Measurements from ENCODE around the gene SALL1. TPM values are rescaled to one million over a fixed set of nuclear protein-coding genes. Genes with fewer than 3 reads are reported as not detected.

Gene SALL1
- total and polyA plus RNA-seq, 2 donors = under 0.01 to 0.07 TPM

- WGBS = 17% methylated on average over 6 of the region's 6 CpGs
- Histone ChIP-seq H3K9me3 (ENCODE audit: control insufficient read depth in 2 of 2, insufficient read depth in 1 of 2, low read length in 1 of 2) (no peaks in the 10 kb centered on the region), H3K4me3 (ENCODE audit: low read length in 2 of 2) (no peak overlapping the region), H3K27me3 (ENCODE audit: control insufficient read depth in 2 of 2, insufficient read depth in 1 of 2, low read length in 1 of 2) (peaks cover 11 to 37% of the 10 kb centered on the region in 2 donors), H3K27ac (ENCODE audit: low read depth in 1 of 2, low read length in 1 of 2) (no peak overlapping the region), H3K36me3 (ENCODE audit: control insufficient read depth in 2 of 2, insufficient read depth in 2 of 2, low read length in 1 of 2) (no peaks in the 10 kb centered on the region), H3K4me1 (ENCODE audit: control insufficient read depth in 2 of 2, insufficient read depth in 2 of 2, low read length in 2 of 2) (no peaks in the 10 kb centered on the region)
- no peak for DNase-seq (ENCODE audit: low read depth in 6 of 9, low spot score in 9 of 9)
Measured at GRCh38 chr16:51111759-51112158, 39.3 kb downstream of the SALL1 start.

- DNase-seq (ENCODE audit: low read depth in 6 of 9, low spot score in 9 of 9) = no peak
- Histone ChIP-seq H3K36me3 (ENCODE audit: control insufficient read depth in 2 of 2, insufficient read depth in 2 of 2, low read length in 1 of 2) (no peaks in the 10 kb centered on the region), H3K27ac (ENCODE audit: low read depth in 1 of 2, low read length in 1 of 2) (no peak overlapping the region), H3K4me3 (ENCODE audit: low read length in 2 of 2) (no peak overlapping the region), H3K9me3 (ENCODE audit: control insufficient read depth in 2 of 2, insufficient read depth in 1 of 2, low read length in 1 of 2) (no peaks in the 10 kb centered on the region), H3K4me1 (ENCODE audit: control insufficient read depth in 2 of 2, insufficient read depth in 2 of 2, low read length in 2 of 2) (no peaks in the 10 kb centered on the region), H3K27me3 (ENCODE audit: control insufficient read depth in 2 of 2, insufficient read depth in 1 of 2, low read length in 1 of 2) (peaks cover 11 to 32% of the 10 kb centered on the region in 2 donors)
- WGBS = 91% methylated on average over 3 of the region's 3 CpGs
Measured at GRCh38 chr16:51110700-51111157, 40.3 kb downstream of the SALL1 start.

GRCh38 chr16:51109173-51109572, 41.9 kb downstream of the SALL1 start:
- H3K9me3 ChIP-seq (ENCODE audit: control insufficient read depth in 2 of 2, insufficient read depth in 1 of 2, low read length in 1 of 2) = no peaks in the 10 kb centered on the region
- H3K4me3 ChIP-seq (ENCODE audit: low read length in 2 of 2) = no peak overlapping the region
- H3K36me3 ChIP-seq (ENCODE audit: control insufficient read depth in 2 of 2, insufficient read depth in 2 of 2, low read length in 1 of 2) = no peaks in the 10 kb centered on the region
- 94% methylated on average over 2 of the region's 2 CpGs for WGBS
- no peak overlapping the region for H3K27ac ChIP-seq (ENCODE audit: low read depth in 1 of 2, low read length in 1 of 2)
- H3K4me1 ChIP-seq (ENCODE audit: control insufficient read depth in 2 of 2, insufficient read depth in 2 of 2, low read length in 2 of 2) = no peaks in the 10 kb centered on the region
- DNase-seq (ENCODE audit: low read depth in 6 of 9, low spot score in 9 of 9) = no peak
- peaks cover 5 to 19% of the 10 kb centered on the region in 2 donors for H3K27me3 ChIP-seq (ENCODE audit: control insufficient read depth in 2 of 2, insufficient read depth in 1 of 2, low read length in 1 of 2)

- DNase-seq (ENCODE audit: low read depth in 6 of 9, low spot score in 9 of 9) = no peak
- Histone ChIP-seq H3K4me3 (ENCODE audit: low read length in 2 of 2) (no peak overlapping the region), H3K27ac (ENCODE audit: low read depth in 1 of 2, low read length in 1 of 2) (no peak overlapping the region), H3K4me1 (ENCODE audit: control insufficient read depth in 2 of 2, insufficient read depth in 2 of 2, low read length in 2 of 2) (no peaks in the 10 kb centered on the region), H3K27me3 (ENCODE audit: control insufficient read depth in 2 of 2, insufficient read depth in 1 of 2, low read length in 1 of 2) (peaks cover 0 to 5% of the 10 kb centered on the region in 2 donors), H3K36me3 (ENCODE audit: control insufficient read depth in 2 of 2, insufficient read depth in 2 of 2, low read length in 1 of 2) (no peaks in the 10 kb centered on the region), H3K9me3 (ENCODE audit: control insufficient read depth in 2 of 2, insufficient read depth in 1 of 2, low read length in 1 of 2) (no peaks in the 10 kb centered on the region)
- 97% methylated on average over 2 of the region's 2 CpGs for WGBS
Measured at GRCh38 chr16:51107742-51108141, 43.3 kb downstream of the SALL1 start.

GRCh38 chr16:51106535-51106934, 44.5 kb downstream of the SALL1 start:
- peaks cover 0 to under 1% of the 10 kb centered on the region in 2 donors for H3K27me3 ChIP-seq (ENCODE audit: control insufficient read depth in 2 of 2, insufficient read depth in 1 of 2, low read length in 1 of 2)
- no peaks in the 10 kb centered on the region for H3K36me3 ChIP-seq (ENCODE audit: control insufficient read depth in 2 of 2, insufficient read depth in 2 of 2, low read length in 1 of 2)
- no peak overlapping the region for H3K27ac ChIP-seq (ENCODE audit: low read depth in 1 of 2, low read length in 1 of 2)
- H3K4me3 ChIP-seq (ENCODE audit: low read length in 2 of 2) = no peak overlapping the region
- no peaks in the 10 kb centered on the region for H3K9me3 ChIP-seq (ENCODE audit: control insufficient read depth in 2 of 2, insufficient read depth in 1 of 2, low read length in 1 of 2)
- no peaks in the 10 kb centered on the region for H3K4me1 ChIP-seq (ENCODE audit: control insufficient read depth in 2 of 2, insufficient read depth in 2 of 2, low read length in 2 of 2)
- DNase-seq (ENCODE audit: low read depth in 6 of 9, low spot score in 9 of 9) = no peak
- 93% methylated on average over 2 of the region's 2 CpGs for WGBS

GRCh38 chr16:51103590-51103989, 47.5 kb downstream of the SALL1 start:
- WGBS = 90% methylated on average over 4 of the region's 4 CpGs
- DNase-seq (ENCODE audit: low read depth in 6 of 9, low spot score in 9 of 9) = no peak

GRCh38 chr16:51097729-51098128, 53.3 kb downstream of the SALL1 start:
- no peak for DNase-seq (ENCODE audit: low read depth in 6 of 9, low spot score in 9 of 9)
- Histone ChIP-seq H3K27me3 (ENCODE audit: control insufficient read depth in 2 of 2, insufficient read depth in 1 of 2, low read length in 1 of 2) (peaks cover 2 to 3% of the 10 kb centered on the region in 2 donors), H3K9me3 (ENCODE audit: control insufficient read depth in 2 of 2, insufficient read depth in 1 of 2, low read length in 1 of 2) (no peaks in the 10 kb centered on the region), H3K36me3 (ENCODE audit: control insufficient read depth in 2 of 2, insufficient read depth in 2 of 2, low read length in 1 of 2) (no peaks in the 10 kb centered on the region), H3K4me1 (ENCODE audit: control insufficient read depth in 2 of 2, insufficient read depth in 2 of 2, low read length in 2 of 2) (no peaks in the 10 kb centered on the region), H3K4me3 (ENCODE audit: low read length in 2 of 2) (no peak overlapping the region), H3K27ac (ENCODE audit: low read depth in 1 of 2, low read length in 1 of 2) (no peak overlapping the region)
- 82% methylated on average over 2 of the region's 2 CpGs for WGBS

More at GRCh38 chr16:51103590-51103989, 47.5 kb downstream of the SALL1 start:
- Histone ChIP-seq H3K27me3 (ENCODE audit: control insufficient read depth in 2 of 2, insufficient read depth in 1 of 2, low read length in 1 of 2) (no peaks in the 10 kb centered on the region), H3K4me1 (ENCODE audit: control insufficient read depth in 2 of 2, insufficient read depth in 2 of 2, low read length in 2 of 2) (no peaks in the 10 kb centered on the region), H3K9me3 (ENCODE audit: control insufficient read depth in 2 of 2, insufficient read depth in 1 of 2, low read length in 1 of 2) (no peaks in the 10 kb centered on the region), H3K27ac (ENCODE audit: low read depth in 1 of 2, low read length in 1 of 2) (no peak overlapping the region), H3K36me3 (ENCODE audit: control insufficient read depth in 2 of 2, insufficient read depth in 2 of 2, low read length in 1 of 2) (no peaks in the 10 kb centered on the region), H3K4me3 (ENCODE audit: low read length in 2 of 2) (no peak overlapping the region)

- no peaks in the 10 kb centered on the region for H3K4me1 ChIP-seq (ENCODE audit: control insufficient read depth in 2 of 2, insufficient read depth in 2 of 2, low read length in 2 of 2)
- H3K36me3 ChIP-seq (ENCODE audit: control insufficient read depth in 2 of 2, insufficient read depth in 2 of 2, low read length in 1 of 2) = no peaks in the 10 kb centered on the region
- no peak for DNase-seq (ENCODE audit: low read depth in 6 of 9, low spot score in 9 of 9)
- H3K4me3 ChIP-seq (ENCODE audit: low read length in 2 of 2) = no peak overlapping the region
- no peaks in the 10 kb centered on the region for H3K9me3 ChIP-seq (ENCODE audit: control insufficient read depth in 2 of 2, insufficient read depth in 1 of 2, low read length in 1 of 2)
- peaks cover 2 to 3% of the 10 kb centered on the region in 2 donors for H3K27me3 ChIP-seq (ENCODE audit: control insufficient read depth in 2 of 2, insufficient read depth in 1 of 2, low read length in 1 of 2)
- WGBS = 60% methylated on average over 16 of the region's 16 CpGs
- H3K27ac ChIP-seq (ENCODE audit: low read depth in 1 of 2, low read length in 1 of 2) = no peak overlapping the region
Measured at GRCh38 chr16:51095890-51096626, 55.0 kb downstream of the SALL1 start.

- H3K36me3 ChIP-seq (ENCODE audit: control insufficient read depth in 2 of 2, insufficient read depth in 2 of 2, low read length in 1 of 2) = no peaks in the 10 kb centered on the region
- no peaks in the 10 kb centered on the region for H3K4me1 ChIP-seq (ENCODE audit: control insufficient read depth in 2 of 2, insufficient read depth in 2 of 2, low read length in 2 of 2)
- no peaks in the 10 kb centered on the region for H3K9me3 ChIP-seq (ENCODE audit: control insufficient read depth in 2 of 2, insufficient read depth in 1 of 2, low read length in 1 of 2)
- peaks cover 2 to 3% of the 10 kb centered on the region in 2 donors for H3K27me3 ChIP-seq (ENCODE audit: control insufficient read depth in 2 of 2, insufficient read depth in 1 of 2, low read length in 1 of 2)
- no peak overlapping the region for H3K4me3 ChIP-seq (ENCODE audit: low read length in 2 of 2)
- no peak overlapping the region for H3K27ac ChIP-seq (ENCODE audit: low read depth in 1 of 2, low read length in 1 of 2)
- WGBS = 58% methylated on average over 20 of the region's 20 CpGs
- no peak for DNase-seq (ENCODE audit: low read depth in 6 of 9, low spot score in 9 of 9)
Measured at GRCh38 chr16:51095084-51095881, 55.8 kb downstream of the SALL1 start.
